Measurements from ENCODE around the gene FBXO24. TPM values are rescaled to one million over a fixed set of nuclear protein-coding genes. Genes with fewer than 3 reads are reported as not detected.

The FBXO24 gene
- total and polyA plus RNA-seq, 4 donors, result 0.25 to 1.3 (median 0.33) TPM

- Histone ChIP-seq H3K4me1 (ENCODE audit: control insufficient read depth in 5 of 5, insufficient read depth in 5 of 5, low read length in 5 of 5) (peaks cover 0 to 17% (median 3%) of the 10 kb centered on the region in 5 donors), H3K9me3 (ENCODE audit: control insufficient read depth in 4 of 4, insufficient read depth in 3 of 4, low read length in 3 of 4) (no peaks in the 10 kb centered on the region), H3K36me3 (ENCODE audit: control insufficient read depth in 4 of 4, insufficient read depth in 4 of 4, low read length in 4 of 4) (peaks cover 0 to 2% (median 0%) of the 10 kb centered on the region in 4 donors), H3K9ac (ENCODE audit: insufficient read depth in 1 of 2, low read length in 2 of 2) (no peak overlapping the region), H3K27ac (ENCODE audit: low read depth in 1 of 2, low read length in 1 of 2) (no peak overlapping the region), H3K27me3 (ENCODE audit: control insufficient read depth in 3 of 3, insufficient read depth in 3 of 3, low read length in 2 of 3) (no peaks in the 10 kb centered on the region), H3K4me3 (no peak overlapping the region)
- ATAC-seq (ENCODE audit: insufficient read depth, low FRiP score) (no peak), DNase-seq (no peak)
- no peak for TF ChIP-seq CTCF (IDR thresholded peaks at IDR 0.05; ENCODE audit: control extremely low read depth, extremely low read depth)
- 95% methylated on average over 17 of the region's 17 CpGs for WGBS, 2 donors
These were observed 5.5 kb downstream of the FBXO24 start for GRCh38 chr7:100591596-100591995.

- Histone ChIP-seq H3K9me3 (ENCODE audit: control insufficient read depth in 4 of 4, insufficient read depth in 3 of 4, low read length in 3 of 4) (no peaks in the 10 kb centered on the region), H3K27me3 (ENCODE audit: control insufficient read depth in 3 of 3, insufficient read depth in 3 of 3, low read length in 2 of 3) (no peaks in the 10 kb centered on the region), H3K4me3 (no peak overlapping the region), H3K27ac (ENCODE audit: low read depth in 1 of 2, low read length in 1 of 2) (no peak overlapping the region), H3K4me1 (ENCODE audit: control insufficient read depth in 5 of 5, insufficient read depth in 5 of 5, low read length in 5 of 5) (peaks cover 0 to 6% (median 2%) of the 10 kb centered on the region in 5 donors), H3K36me3 (ENCODE audit: control insufficient read depth in 4 of 4, insufficient read depth in 4 of 4, low read length in 4 of 4) (peaks cover 0 to 2% (median 0%) of the 10 kb centered on the region in 4 donors), H3K9ac (ENCODE audit: insufficient read depth in 1 of 2, low read length in 2 of 2) (no peak overlapping the region)
- no peak for ATAC-seq (ENCODE audit: insufficient read depth, low FRiP score)
- TF ChIP-seq CTCF (IDR thresholded peaks at IDR 0.05; ENCODE audit: control extremely low read depth, extremely low read depth), result no peak
- 94 to 96% methylated on average over 7 of the region's 7 CpGs for WGBS, 2 donors
- no peak for DNase-seq
These were observed 9.1 kb downstream of the FBXO24 start for GRCh38 chr7:100595188-100595587.

- Histone ChIP-seq H3K4me3 (no peak overlapping the region), H3K27me3 (ENCODE audit: control insufficient read depth in 3 of 3, insufficient read depth in 3 of 3, low read length in 2 of 3) (no peaks in the 10 kb centered on the region), H3K9me3 (ENCODE audit: control insufficient read depth in 4 of 4, insufficient read depth in 3 of 4, low read length in 3 of 4) (no peaks in the 10 kb centered on the region), H3K36me3 (ENCODE audit: control insufficient read depth in 4 of 4, insufficient read depth in 4 of 4, low read length in 4 of 4) (peaks cover 0 to 2% (median 0%) of the 10 kb centered on the region in 4 donors), H3K27ac (ENCODE audit: low read depth in 1 of 2, low read length in 1 of 2) (no peak overlapping the region), H3K4me1 (ENCODE audit: control insufficient read depth in 5 of 5, insufficient read depth in 5 of 5, low read length in 5 of 5) (peaks cover 0 to 15% (median 0%) of the 10 kb centered on the region in 5 donors), H3K9ac (ENCODE audit: insufficient read depth in 1 of 2, low read length in 2 of 2) (no peak overlapping the region)
- DNase-seq, result no peak
- ATAC-seq (ENCODE audit: insufficient read depth, low FRiP score), result no peak
- TF ChIP-seq CTCF (IDR thresholded peaks at IDR 0.05; ENCODE audit: control extremely low read depth, extremely low read depth), result no peak
- WGBS, 2 donors, result 83 to 85% methylated on average over 4 of the region's 4 CpGs
These were observed 12.3 kb downstream of the FBXO24 start for GRCh38 chr7:100598425-100598824.

Measured in lung (tissue), 12 donors.